ENCODE results near the gene EIF2B2.
A peak's percentile ranks its signal among the peaks of the same experiment; 100 is the strongest.

The EIF2B2 gene

DNA sequence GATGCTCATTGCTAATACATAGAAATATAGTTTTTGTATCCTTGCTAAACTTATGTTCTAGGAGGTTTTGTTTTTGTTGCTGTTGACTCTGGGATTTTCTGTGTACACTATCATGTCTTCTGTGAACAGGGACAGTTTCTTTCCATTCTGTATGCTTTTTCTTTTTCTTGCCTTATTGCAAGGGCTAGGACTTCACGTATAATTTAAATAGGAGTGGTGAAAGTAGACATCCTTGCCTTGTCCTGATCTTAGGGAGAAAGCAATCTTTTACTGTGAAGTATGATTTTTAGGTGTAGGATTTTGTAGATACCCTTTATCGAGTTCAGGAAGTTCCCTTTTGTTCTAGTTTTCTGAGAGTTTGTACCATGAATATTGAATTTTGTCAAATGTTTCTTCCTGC, 1.5 kb upstream of the EIF2B2 start:
- H2AK5ac ChIP-seq (ENCODE audit: low read length), result no peak overlapping the region
- H3K4ac ChIP-seq (ENCODE audit: low read depth, low read length), result no peak overlapping the region
- no peak overlapping the region for H3K4me2 ChIP-seq (ENCODE audit: low read length)
- H3K23ac ChIP-seq (ENCODE audit: low read length), result no peak overlapping the region
- H2BK12ac ChIP-seq (ENCODE audit: low read length), result no peak overlapping the region
- H3K18ac ChIP-seq (ENCODE audit: low read length), result no peak overlapping the region
- H2BK5ac ChIP-seq (ENCODE audit: low read depth, low read length, poor library complexity), result no peak overlapping the region
- H3K9me3 ChIP-seq (ENCODE audit: insufficient read depth, low read depth, low read length), result no peaks in the 10 kb centered on the region
- no peak overlapping the region for H3K9ac ChIP-seq (ENCODE audit: low read length)
- H3K4me1 ChIP-seq (ENCODE audit: control insufficient read depth in 1 of 2, insufficient read depth in 2 of 2, low read length in 2 of 2), result peaks cover 3 to 8% of the 10 kb centered on the region in 2 experiments
- H3K4me3 ChIP-seq (ENCODE audit: low read depth, low read length), result no peak overlapping the region
- H3K27ac ChIP-seq (ENCODE audit: low read depth, low read length), result no peak overlapping the region
- peaks cover 8% of the 10 kb centered on the region for H3K79me2 ChIP-seq (ENCODE audit: control insufficient read depth, insufficient read depth, low read length, poor library complexity)
- WGBS (ENCODE audit: extremely low coverage, insufficient coverage, insufficient read length), result no CpG with 5 or more reads among the region's 2 CpGs
- no peak overlapping the region for H2BK120ac ChIP-seq (ENCODE audit: insufficient read depth, low read length, poor library complexity)
- H4K8ac ChIP-seq (ENCODE audit: low read depth, low read length), result no peak overlapping the region
- H3K14ac ChIP-seq (ENCODE audit: low read length), result no peak overlapping the region
- no peaks in the 10 kb centered on the region for H3K27me3 ChIP-seq (ENCODE audit: insufficient read depth, low read length)
- no peak overlapping the region for H4K12ac ChIP-seq (ENCODE audit: low read depth, low read length)
- no peak for DNase-seq
- H3K36me3 ChIP-seq (ENCODE audit: control insufficient read depth in 1 of 2, insufficient read depth in 2 of 2, low read length in 2 of 2), result peaks cover under 1 to 4% of the 10 kb centered on the region in 2 experiments
- no peak overlapping the region for H4K91ac ChIP-seq (ENCODE audit: low read depth, low read length)
- no peak overlapping the region for H2AFZ ChIP-seq (ENCODE audit: insufficient read depth, low read length, poor library complexity)
- H3K79me1 ChIP-seq (ENCODE audit: low read length), result peaks cover 6% of the 10 kb centered on the region

DNA sequence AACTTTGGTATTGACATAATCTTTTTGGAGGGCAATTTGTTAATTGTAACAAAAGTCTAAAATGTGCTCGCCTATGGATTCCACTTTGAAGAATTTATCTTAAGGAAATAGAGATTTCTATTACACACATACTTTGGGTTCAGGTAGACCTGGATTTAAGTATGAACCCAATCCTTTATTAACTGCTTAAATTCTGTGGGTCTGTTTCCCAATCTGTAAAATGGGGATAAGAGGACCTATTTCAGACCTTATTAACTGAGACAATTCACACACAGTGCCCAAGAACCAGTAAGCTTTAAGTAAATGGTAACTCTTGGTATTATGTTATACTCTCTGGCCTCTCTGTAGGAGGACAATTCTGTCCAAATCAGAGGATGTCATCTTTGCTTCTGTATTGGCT, 822 bp upstream of the EIF2B2 start:
- no peaks in the 10 kb centered on the region for H3K9me3 ChIP-seq (ENCODE audit: insufficient read depth, low read depth, low read length)
- H2BK120ac ChIP-seq (ENCODE audit: insufficient read depth, low read length, poor library complexity), result no peak overlapping the region
- no peaks in the 10 kb centered on the region for H3K27me3 ChIP-seq (ENCODE audit: insufficient read depth, low read length)
- no peak overlapping the region for H3K4me3 ChIP-seq (ENCODE audit: low read depth, low read length)
- no peak overlapping the region for H3K23ac ChIP-seq (ENCODE audit: low read length)
- H3K27ac ChIP-seq (ENCODE audit: low read depth, low read length), result peak overlapping the region; percentile 52
- H4K8ac ChIP-seq (ENCODE audit: low read depth, low read length), result no peak overlapping the region
- H2AFZ ChIP-seq (ENCODE audit: insufficient read depth, low read length, poor library complexity), result no peak overlapping the region
- no peak for DNase-seq
- H3K9ac ChIP-seq (ENCODE audit: low read length), result no peak overlapping the region
- H3K79me1 ChIP-seq (ENCODE audit: low read length), result peaks cover 6% of the 10 kb centered on the region
- peaks cover 3 to 8% of the 10 kb centered on the region in 2 experiments for H3K4me1 ChIP-seq (ENCODE audit: control insufficient read depth in 1 of 2, insufficient read depth in 2 of 2, low read length in 2 of 2)
- H3K14ac ChIP-seq (ENCODE audit: low read length), result no peak overlapping the region
- WGBS (ENCODE audit: extremely low coverage, insufficient coverage, insufficient read length), result no CpG with 5 or more reads among the region's 1 CpG
- H4K12ac ChIP-seq (ENCODE audit: low read depth, low read length), result no peak overlapping the region
- H3K36me3 ChIP-seq (ENCODE audit: control insufficient read depth in 1 of 2, insufficient read depth in 2 of 2, low read length in 2 of 2), result peaks cover 3 to 10% of the 10 kb centered on the region in 2 experiments
- H3K4me2 ChIP-seq (ENCODE audit: low read length), result peak overlapping the region; percentile 71
- H3K79me2 ChIP-seq (ENCODE audit: control insufficient read depth, insufficient read depth, low read length, poor library complexity), result peaks cover 8% of the 10 kb centered on the region
- no peak overlapping the region for H4K91ac ChIP-seq (ENCODE audit: low read depth, low read length)
- no peak overlapping the region for H2AK5ac ChIP-seq (ENCODE audit: low read length)
- no peak overlapping the region for H2BK12ac ChIP-seq (ENCODE audit: low read length)
- H3K18ac ChIP-seq (ENCODE audit: low read length), result no peak overlapping the region
- H2BK5ac ChIP-seq (ENCODE audit: low read depth, low read length, poor library complexity), result no peak overlapping the region
- no peak overlapping the region for H3K4ac ChIP-seq (ENCODE audit: low read depth, low read length)

DNA sequence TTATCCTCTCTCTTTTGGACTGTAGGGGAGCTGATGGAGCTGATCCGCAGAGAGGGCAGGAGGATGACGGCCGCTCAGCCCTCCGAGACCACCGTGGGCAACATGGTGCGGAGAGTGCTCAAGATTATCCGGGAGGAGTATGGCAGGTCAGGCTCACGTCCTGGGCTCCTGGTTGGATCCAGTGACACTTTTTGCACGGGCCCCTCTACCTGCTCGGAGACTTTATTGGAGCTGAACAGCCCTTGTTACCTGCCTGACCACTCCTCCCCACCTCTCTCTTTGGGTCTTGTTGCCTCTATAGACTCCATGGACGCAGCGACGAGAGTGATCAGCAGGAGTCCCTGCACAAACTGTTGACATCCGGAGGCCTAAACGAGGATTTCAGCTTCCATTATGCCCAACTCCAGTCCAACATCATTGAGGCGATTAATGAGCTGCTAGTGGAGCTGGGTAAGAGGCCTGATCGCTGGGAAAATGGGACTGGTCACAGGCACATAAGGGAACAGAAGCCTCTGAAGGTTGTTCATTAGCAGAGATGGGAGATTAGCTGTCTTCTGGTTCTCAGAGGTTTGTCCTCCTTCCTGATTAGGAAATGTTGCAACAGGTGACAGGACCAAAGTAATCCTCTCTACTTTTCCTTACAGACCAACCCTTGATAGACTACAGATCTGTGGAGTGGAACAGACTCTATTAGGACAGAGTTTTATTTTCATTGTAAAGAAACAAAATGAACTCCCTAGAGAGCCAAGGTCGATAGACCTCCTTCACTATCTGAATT, 718 bp downstream of the EIF2B2 start:
- Histone ChIP-seq H3K79me2 (ENCODE audit: control insufficient read depth, insufficient read depth, low read length, poor library complexity) (peaks cover 8% of the 10 kb centered on the region), H3K27me3 (ENCODE audit: insufficient read depth, low read length) (no peaks in the 10 kb centered on the region)
- WGBS (ENCODE audit: extremely low coverage, insufficient coverage, insufficient read length), result no CpG with 5 or more reads among the region's 18 CpGs

DNA sequence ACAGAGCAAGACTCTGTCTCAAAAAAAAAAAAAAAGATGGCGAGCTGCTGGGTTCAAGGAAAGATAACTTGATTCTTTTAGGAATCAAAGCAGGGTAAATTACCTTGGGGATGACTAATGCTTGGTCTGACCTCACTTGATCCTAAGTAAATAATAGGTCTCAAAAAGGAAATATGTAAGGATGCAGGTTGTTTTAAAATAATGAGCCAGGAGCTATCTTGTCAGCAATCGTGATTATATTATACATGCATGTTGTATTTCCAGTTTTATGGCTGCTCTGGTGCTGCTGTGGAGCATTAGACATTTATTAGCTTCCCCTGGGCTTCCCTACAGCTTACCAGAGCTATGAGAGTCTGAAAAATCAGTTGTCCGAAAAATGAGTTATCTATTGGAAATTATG, 2.6 kb downstream of the EIF2B2 start:
- Histone ChIP-seq H3K18ac (ENCODE audit: low read length) (no peak overlapping the region), H3K79me1 (ENCODE audit: low read length) (peaks cover 6% of the 10 kb centered on the region), H2BK120ac (ENCODE audit: insufficient read depth, low read length, poor library complexity) (no peak overlapping the region), H2BK5ac (ENCODE audit: low read depth, low read length, poor library complexity) (no peak overlapping the region), H2BK12ac (ENCODE audit: low read length) (no peak overlapping the region), H3K4ac (ENCODE audit: low read depth, low read length) (no peak overlapping the region), H2AK5ac (ENCODE audit: low read length) (no peak overlapping the region), H3K27me3 (ENCODE audit: insufficient read depth, low read length) (no peaks in the 10 kb centered on the region), H3K9ac (ENCODE audit: low read length) (no peak overlapping the region), H4K91ac (ENCODE audit: low read depth, low read length) (no peak overlapping the region), H4K8ac (ENCODE audit: low read depth, low read length) (no peak overlapping the region), H3K9me3 (ENCODE audit: insufficient read depth, low read depth, low read length) (no peaks in the 10 kb centered on the region), H3K4me2 (ENCODE audit: low read length) (no peak overlapping the region), H3K27ac (ENCODE audit: low read depth, low read length) (no peak overlapping the region), H3K79me2 (ENCODE audit: control insufficient read depth, insufficient read depth, low read length, poor library complexity) (peaks cover 8% of the 10 kb centered on the region), H3K36me3 (ENCODE audit: control insufficient read depth in 1 of 2, insufficient read depth in 2 of 2, low read length in 2 of 2) (peaks cover 10 to 29% of the 10 kb centered on the region in 2 experiments), H3K14ac (ENCODE audit: low read length) (no peak overlapping the region), H3K4me3 (ENCODE audit: low read depth, low read length) (no peak overlapping the region), H3K23ac (ENCODE audit: low read length) (no peak overlapping the region), H2AFZ (ENCODE audit: insufficient read depth, low read length, poor library complexity) (no peak overlapping the region), H3K4me1 (ENCODE audit: control insufficient read depth in 1 of 2, insufficient read depth in 2 of 2, low read length in 2 of 2) (peaks cover 3 to 8% of the 10 kb centered on the region in 2 experiments), H4K12ac (ENCODE audit: low read depth, low read length) (no peak overlapping the region)
- WGBS (ENCODE audit: extremely low coverage, insufficient coverage, insufficient read length), result no CpG with 5 or more reads among the region's 3 CpGs
- DNase-seq, result peak; percentile 53 to 87

More for the DNA sequence above, 718 bp downstream of the EIF2B2 start:
- Histone ChIP-seq H3K23ac (ENCODE audit: low read length) (no peak overlapping the region), H3K36me3 (ENCODE audit: control insufficient read depth in 1 of 2, insufficient read depth in 2 of 2, low read length in 2 of 2) (peaks cover 5 to 16% of the 10 kb centered on the region in 2 experiments), H2AFZ (ENCODE audit: insufficient read depth, low read length, poor library complexity) (peak overlapping the region; percentile 21), H3K4me2 (ENCODE audit: low read length) (peak overlapping the region; percentile 80), H3K79me1 (ENCODE audit: low read length) (peaks cover 6% of the 10 kb centered on the region), H3K14ac (ENCODE audit: low read length) (peak overlapping the region; percentile 69), H4K8ac (ENCODE audit: low read depth, low read length) (peak overlapping the region; percentile 86), H4K91ac (ENCODE audit: low read depth, low read length) (peak overlapping the region; percentile 75), H3K4ac (ENCODE audit: low read depth, low read length) (peak overlapping the region; percentile 57), H3K9me3 (ENCODE audit: insufficient read depth, low read depth, low read length) (no peaks in the 10 kb centered on the region), H2AK5ac (ENCODE audit: low read length) (peak overlapping the region; percentile 11), H4K12ac (ENCODE audit: low read depth, low read length) (peak overlapping the region; percentile 16), H2BK12ac (ENCODE audit: low read length) (no peak overlapping the region), H3K4me3 (ENCODE audit: low read depth, low read length) (peak overlapping the region; percentile 90), H3K27ac (ENCODE audit: low read depth, low read length) (peak overlapping the region; percentile 18), H2BK120ac (ENCODE audit: insufficient read depth, low read length, poor library complexity) (no peak overlapping the region), H3K4me1 (ENCODE audit: control insufficient read depth in 1 of 2, insufficient read depth in 2 of 2, low read length in 2 of 2) (peaks cover 3 to 8% of the 10 kb centered on the region in 2 experiments), H3K9ac (ENCODE audit: low read length) (peak overlapping the region; percentile 89), H3K18ac (ENCODE audit: low read length) (peak overlapping the region; percentile 2), H2BK5ac (ENCODE audit: low read depth, low read length, poor library complexity) (peak overlapping the region; percentile 42)
- DNase-seq, result no peak

All from trophoblast cell (in vitro differentiated cells and primary cell).